ENCODE data around the gene ZDHHC7. TPM values are rescaled to one million over a fixed set of nuclear protein-coding genes. Genes with fewer than 3 reads are reported as not detected.

ZDHHC7 gene
- total RNA-seq, 1 experiment from 2014 or later = 109 TPM

DNA sequence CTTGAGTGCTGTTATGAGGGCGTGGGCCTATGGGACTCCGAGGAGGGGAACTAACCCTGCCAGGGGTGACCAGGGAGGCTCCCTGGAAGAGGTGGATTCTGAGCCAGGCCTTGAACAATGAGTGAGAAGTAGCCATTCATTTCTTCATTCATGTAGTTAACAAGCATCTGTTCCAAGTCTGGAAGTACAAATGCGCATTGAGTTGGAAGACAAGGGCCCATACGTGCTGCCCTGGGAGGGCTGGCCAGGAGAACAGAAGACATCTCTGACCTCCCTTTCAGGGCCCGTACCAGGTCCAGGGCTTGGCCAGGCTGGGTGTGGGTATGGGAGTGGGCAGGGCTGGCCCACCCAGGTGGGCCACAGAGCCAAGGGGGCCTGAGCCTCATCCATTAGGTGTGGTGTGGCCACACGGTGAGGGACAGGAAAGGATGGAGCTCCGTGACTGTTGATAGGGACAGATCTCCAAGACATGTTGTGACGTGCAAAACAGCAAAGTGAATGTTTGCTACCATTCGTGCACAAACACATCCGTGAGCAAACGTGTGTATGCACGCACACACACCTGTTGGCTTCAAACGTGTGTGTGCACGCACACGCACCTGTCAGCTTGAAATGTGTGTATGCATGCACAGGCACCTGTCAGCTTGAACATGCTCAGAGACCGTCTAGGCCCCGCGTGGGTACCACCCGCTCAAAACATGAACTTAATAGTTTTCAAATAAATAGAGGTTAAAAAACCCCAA lies 46.8 kb downstream of the ZDHHC7 start:
- Mint-ChIP-seq H3K4me1 (ENCODE audit: low read depth, unreplicated experiment) (no peaks in the 10 kb centered on the region), H3K4me3 (ENCODE audit: low read depth, unreplicated experiment) (no peak overlapping the region), H3K9me3 (ENCODE audit: low read depth, unreplicated experiment) (peaks cover 6% of the 10 kb centered on the region), H3K27ac (ENCODE audit: unreplicated experiment) (no peak overlapping the region), H3K27me3 (ENCODE audit: unreplicated experiment) (peaks cover 66% of the 10 kb centered on the region), H3K36me3 (ENCODE audit: insufficient read depth, unreplicated experiment) (no peaks in the 10 kb centered on the region)
- no peak for DNase-seq
- BruUV-seq (replicated peaks) = no TSS peak
- TF ChIP-seq, protein P1, sequence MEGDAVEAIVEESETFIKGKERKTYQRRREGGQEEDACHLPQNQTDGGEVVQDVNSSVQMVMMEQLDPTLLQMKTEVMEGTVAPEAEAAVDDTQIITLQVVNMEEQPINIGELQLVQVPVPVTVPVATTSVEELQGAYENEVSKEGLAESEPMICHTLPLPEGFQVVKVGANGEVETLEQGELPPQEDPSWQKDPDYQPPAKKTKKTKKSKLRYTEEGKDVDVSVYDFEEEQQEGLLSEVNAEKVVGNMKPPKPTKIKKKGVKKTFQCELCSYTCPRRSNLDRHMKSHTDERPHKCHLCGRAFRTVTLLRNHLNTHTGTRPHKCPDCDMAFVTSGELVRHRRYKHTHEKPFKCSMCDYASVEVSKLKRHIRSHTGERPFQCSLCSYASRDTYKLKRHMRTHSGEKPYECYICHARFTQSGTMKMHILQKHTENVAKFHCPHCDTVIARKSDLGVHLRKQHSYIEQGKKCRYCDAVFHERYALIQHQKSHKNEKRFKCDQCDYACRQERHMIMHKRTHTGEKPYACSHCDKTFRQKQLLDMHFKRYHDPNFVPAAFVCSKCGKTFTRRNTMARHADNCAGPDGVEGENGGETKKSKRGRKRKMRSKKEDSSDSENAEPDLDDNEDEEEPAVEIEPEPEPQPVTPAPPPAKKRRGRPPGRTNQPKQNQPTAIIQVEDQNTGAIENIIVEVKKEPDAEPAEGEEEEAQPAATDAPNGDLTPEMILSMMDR (IDR thresholded peaks at IDR 0.05; ENCODE audit: unreplicated experiment) = no peak
- intact Hi-C loops (cut with micrococcal nuclease; ENCODE audit: unreplicated experiment) = no loop called here
- CTCF ChIA-PET = interaction anchor here (0.7 kb wide), 1 partner anchor 15 kb away, joined by 4 read pairs; no protein-coding TSS in a partner anchor

DNA sequence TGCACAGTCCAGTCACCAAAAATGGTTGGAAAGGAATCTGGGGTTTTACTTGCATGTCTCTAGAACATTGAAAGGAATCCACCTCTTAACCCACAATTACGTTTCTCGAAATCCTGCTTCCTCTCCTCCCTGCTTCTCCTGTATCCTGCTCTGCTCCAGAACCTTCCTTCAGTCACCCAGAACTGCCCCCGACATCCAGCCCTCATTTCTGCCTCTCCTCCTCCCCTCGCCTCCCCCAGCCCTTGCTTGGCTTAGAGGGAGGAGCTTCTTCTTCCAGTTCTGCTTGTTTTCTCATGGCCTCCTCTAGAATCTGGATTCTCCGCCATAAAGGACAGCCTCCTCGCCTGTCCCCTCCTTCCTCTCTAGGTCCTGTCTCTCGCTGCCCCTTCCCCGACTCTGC lies 48.3 kb downstream of the ZDHHC7 start:
- H3K27me3 Mint-ChIP-seq (ENCODE audit: unreplicated experiment) = peaks cover 72% of the 10 kb centered on the region
- TF ChIP-seq, protein P1 (IDR thresholded peaks at IDR 0.05; ENCODE audit: unreplicated experiment) = no peak
- H3K4me3 Mint-ChIP-seq (ENCODE audit: low read depth, unreplicated experiment) = no peak overlapping the region
- H3K36me3 Mint-ChIP-seq (ENCODE audit: insufficient read depth, unreplicated experiment) = no peaks in the 10 kb centered on the region
- H3K4me1 Mint-ChIP-seq (ENCODE audit: low read depth, unreplicated experiment) = no peaks in the 10 kb centered on the region
- H3K27ac Mint-ChIP-seq (ENCODE audit: unreplicated experiment) = no peak overlapping the region
- intact Hi-C loops (cut with micrococcal nuclease; ENCODE audit: unreplicated experiment) = no loop called here
- no TSS peak for BruUV-seq (replicated peaks)
- H3K9me3 Mint-ChIP-seq (ENCODE audit: low read depth, unreplicated experiment) = peaks cover 6% of the 10 kb centered on the region
- no peak for DNase-seq
- CTCF ChIA-PET = interaction anchor here (0.6 kb wide), 2 partner anchors 9 to 27 kb away, joined by 3 to 4 read pairs; no protein-coding TSS in a partner anchor

DNA sequence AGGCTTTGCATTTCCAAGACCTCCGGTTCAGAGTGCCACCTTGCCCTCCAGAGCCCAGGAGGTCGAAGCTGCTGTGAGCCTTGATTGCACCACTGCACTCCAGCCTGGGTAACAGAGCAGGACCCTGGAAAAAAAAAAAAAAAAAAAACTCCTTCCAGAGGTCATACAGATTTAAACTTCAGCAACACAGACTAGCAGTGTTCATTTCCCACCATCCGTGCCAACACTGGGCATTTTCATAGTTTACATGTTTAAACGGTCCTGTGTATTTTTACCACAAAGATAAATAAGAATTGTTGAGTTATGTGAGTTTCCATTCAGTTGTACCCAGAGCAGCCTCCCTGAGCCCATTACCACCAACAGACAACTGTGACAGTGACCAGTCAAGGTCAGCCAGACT lies 50.4 kb downstream of the ZDHHC7 start:
- Mint-ChIP-seq H3K27me3 (ENCODE audit: unreplicated experiment) (peaks cover 67% of the 10 kb centered on the region), H3K27ac (ENCODE audit: unreplicated experiment) (no peak overlapping the region), H3K9me3 (ENCODE audit: low read depth, unreplicated experiment) (peaks cover 6% of the 10 kb centered on the region), H3K36me3 (ENCODE audit: insufficient read depth, unreplicated experiment) (no peaks in the 10 kb centered on the region), H3K4me3 (ENCODE audit: low read depth, unreplicated experiment) (no peak overlapping the region), H3K4me1 (ENCODE audit: low read depth, unreplicated experiment) (no peaks in the 10 kb centered on the region)
- DNase-seq = no peak
- no TSS peak for BruUV-seq (replicated peaks)
- intact Hi-C loops (cut with micrococcal nuclease; ENCODE audit: unreplicated experiment) = no loop called here
- CTCF ChIA-PET = interaction anchor here (1.6 kb wide), 1 partner anchor 9 kb away, joined by 3 read pairs; no protein-coding TSS in a partner anchor
- TF ChIP-seq, protein P1 (IDR thresholded peaks at IDR 0.05; ENCODE audit: unreplicated experiment) = no peak

DNA sequence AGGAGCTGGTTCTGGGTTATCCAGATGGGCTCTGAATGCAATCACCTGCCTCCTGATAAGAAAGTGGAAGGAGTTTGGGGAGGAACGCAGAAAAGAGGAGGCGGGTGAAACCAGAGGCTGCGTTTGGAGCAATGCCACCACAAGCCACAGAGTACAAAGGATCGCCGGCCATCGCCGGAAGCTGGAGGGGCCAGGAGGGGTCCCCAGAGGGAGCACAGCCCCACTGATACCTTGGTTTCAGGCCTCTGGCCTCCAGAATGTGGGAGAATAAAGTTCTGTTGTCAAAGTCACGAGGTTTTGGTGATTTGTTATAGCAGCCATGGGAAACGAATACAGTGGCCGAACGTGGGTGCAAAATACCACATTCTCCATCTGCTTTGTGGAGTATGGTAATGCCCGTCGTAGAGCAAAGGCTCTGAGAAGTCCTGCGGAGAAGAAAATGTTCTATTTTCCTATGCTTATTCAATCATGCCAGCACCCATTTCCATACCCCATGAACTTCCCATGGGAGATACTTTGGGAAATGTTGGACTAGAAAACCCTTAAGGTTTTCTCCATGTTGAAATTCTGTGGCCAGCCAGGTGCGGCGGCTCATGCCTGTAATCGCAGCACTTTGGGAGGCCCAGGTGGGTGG lies 51.4 kb downstream of the ZDHHC7 start:
- Mint-ChIP-seq H3K4me1 (ENCODE audit: low read depth, unreplicated experiment) (no peaks in the 10 kb centered on the region), H3K4me3 (ENCODE audit: low read depth, unreplicated experiment) (no peak overlapping the region), H3K36me3 (ENCODE audit: insufficient read depth, unreplicated experiment) (no peaks in the 10 kb centered on the region), H3K27me3 (ENCODE audit: unreplicated experiment) (peaks cover 57% of the 10 kb centered on the region), H3K27ac (ENCODE audit: unreplicated experiment) (no peak overlapping the region), H3K9me3 (ENCODE audit: low read depth, unreplicated experiment) (no peaks in the 10 kb centered on the region)
- TF ChIP-seq, protein P1 (IDR thresholded peaks at IDR 0.05; ENCODE audit: unreplicated experiment) = no peak
- no peak for DNase-seq
- intact Hi-C loops (cut with micrococcal nuclease; ENCODE audit: unreplicated experiment) = no loop called here
- no TSS peak for BruUV-seq (replicated peaks)
- CTCF ChIA-PET = no interaction called here

All from Calu3 (cell line).